Heart left ventricle (tissue), 16 donors: Measurements from ENCODE around the gene CFAP77. TPM values are rescaled to one million over a fixed set of nuclear protein-coding genes. Genes with fewer than 3 reads are reported as not detected.

Experiments used
- ATAC-seq, 4 donors: fragments of 200-7000 bp; cut with Tn5 transposase; one replicate each; pipeline ENCODE4 v1.9.1; 2020 to 2022; ENCODE audit warnings: moderate library complexity in 4 of 4, mild to moderate bottlenecking in 3 of 4, moderate number of reproducible peaks in 1 of 4
- DNase-seq, 5 donors: peaks; one replicate each; pipeline ENCODE4 v3.0.0-alpha.2; 2020
- H3K27ac ChIP-seq, 12 donors: fragments of 200-600 bp; sonication (generic) in 4 of 12; one replicate each; pipeline versions ENCODE4 v1.5.0 to v1.8.0; 2016 to 2022; ENCODE audit warnings: mild to moderate bottlenecking in 2 of 12
- H3K27me3 ChIP-seq, 9 donors: fragments of 200-600 bp; sonication (generic) in 2 of 9; one replicate each; pipeline versions ENCODE4 v1.5.1 to v1.8.0; 2016 to 2022; ENCODE audit warnings: mild to moderate bottlenecking in 3 of 9
- H3K36me3 ChIP-seq, 9 donors: fragments of 200-600 bp; sonication (generic) in 2 of 9; one replicate each; pipeline versions ENCODE4 v1.5.0 to v1.8.0; 2018 to 2022; ENCODE audit warnings: mild to moderate bottlenecking in 2 of 9
- H3K4me1 ChIP-seq, 12 donors: fragments of 200-600 bp; sonication (generic) in 4 of 12; one replicate each; pipeline versions ENCODE4 v1.5.0 to v1.8.0; 2016 to 2022; ENCODE audit warnings: mild to moderate bottlenecking in 3 of 12
- H3K4me3 ChIP-seq, 12 donors: fragments of 200-600 bp; sonication (generic) in 4 of 12; one replicate each; pipeline versions ENCODE4 v1.5.0 to v1.8.0; 2017 to 2022; ENCODE audit warnings: mild to moderate bottlenecking in 9 of 12, moderate library complexity in 4 of 12
- H3K9me3 ChIP-seq, 12 donors: fragments of 200-600 bp; sonication (generic) in 4 of 12; one replicate each; pipeline versions ENCODE4 v1.5.0 to v1.8.0; 2016 to 2022; ENCODE audit warnings: mild to moderate bottlenecking in 1 of 12
- CTCF ChIP-seq, 12 donors: fragments of 200-600 bp; sonication (generic) in 4 of 12; IDR thresholded peaks; one replicate each; pipeline versions ENCODE4 v1.5.0 to v1.8.0; 2018 to 2022; ENCODE audit warnings: antibody characterized with exemption in 12 of 12, mild to moderate bottlenecking in 5 of 12
- POLR2A ChIP-seq, 2 donors: fragments of 450-650 bp; IDR thresholded peaks; one replicate each; pipeline ENCODE4 v1.6.1; 2017; ENCODE audit warnings: antibody characterized with exemption in 2 of 2, mild to moderate bottlenecking in 2 of 2, moderate library complexity in 2 of 2
- WGBS, 4 donors: extraction: QIAGEN DNeasy Blood & Tissue Kit in 2 of 4; methylation state at CpG; one replicate each; pipeline versions ENCODE4 v1.1.5 to v1.1.7; 2013 to 2018; 5-methylcytosine and 5-hydroxymethylcytosine counted together
- intact Hi-C, 10 donors: fragments of 100-400 bp; cut with DNase I; formaldehyde crosslinking; loops; one replicate each; pipeline versions ENCODE4 v1.11.1 to v1.14.2; 2022
- polyA plus RNA-seq, 2 donors: library from polyadenylated mRNA; stranded (reverse); fragments of 200-250 nt; gene quantifications; one replicate each; pipeline ENCODE4 v1.2.3, GENCODE V29; 2013
- total RNA-seq, 9 donors: library from RNA; depleted of rRNA in 2 of 9; stranded (reverse); fragments of >200 nt in 2 of 9; fragmentation: NEBNext Ultra II Directional in 3 of 9; extraction: Animal tissue kit (Norgen Biotek cat#: 25700) in 3 of 9; gene quantifications; one replicate each; pipeline versions ENCODE4 v1.1.0 to v1.2.4, GENCODE V29; 2016 to 2023
- donor health status: ischemic (EF 13 %, LVEDD 7.1; RV severe dilation, severe dysfunction).
- donor health status: healthy with polysubstance abuse.
- donor health status: DM: no; HTN: yes; CAD: no.
- donor health status: DM: no; HTN: no; CAD: no.
- donor health status: ischemic (EF 25% LVEDD 6.9; RV normal size, moderate dysfunction).
- donor health status: ischemic (EF 25% LVEDD 5.7; RV mildly dilated, moderate dysfunction).
- donor health status: healthy.
- donor health status: DM: yes; HTN: yes; CAD: no.
- donor health status: ischemic (EF 35%, LVEDD 5.7; RV mildly dilated, moderate dysfunction).
- donor health status: nonischemic (EF 11% LVEDD 7.7; RV severe dilation, severe dysfunction).
- donor health status: DM: yes; HTN: yes; CAD: no.
- donor health status: PGD.
- donor health status: ischemic (EF 29% LVEDD 5.4; RV normal size, mild dysfunction).
- donor health status: nonischemic (EF 23%, LVEDD 6.1; RV moderate dilation, normal function).

Gene CFAP77
- total and polyA plus RNA-seq, 11 donors: 1.3 to 6.8 (median 2.2) TPM

GRCh38 chr9:132499251-132499650 is 89.2 kb downstream of the CFAP77 start:
- intact Hi-C loops: no loop called here
- no peaks in the 10 kb centered on the region for H3K36me3 ChIP-seq
- H3K27ac ChIP-seq: no peak overlapping the region
- TF ChIP-seq POLR2A (IDR thresholded peaks at IDR 0.05) (no peak), CTCF (IDR thresholded peaks at IDR 0.05) (no peak)
- H3K9me3 ChIP-seq: peaks cover 0 to 4% (median 0%) of the 10 kb centered on the region in 12 donors
- DNase-seq (no peak), ATAC-seq (no peak)
- H3K4me3 ChIP-seq: no peak overlapping the region
- H3K27me3 ChIP-seq: peaks cover 0 to 25% (median 3%) of the 10 kb centered on the region in 9 donors
- 88 to 91% (median 89%) methylated on average over 19 to 23 of the region's 23 CpGs for WGBS, 4 donors
- H3K4me1 ChIP-seq: no peaks in the 10 kb centered on the region

- Histone ChIP-seq H3K4me1 (no peaks in the 10 kb centered on the region), H3K27ac (no peak overlapping the region), H3K27me3 (peaks cover 0 to 33% (median 3%) of the 10 kb centered on the region in 9 donors), H3K36me3 (no peaks in the 10 kb centered on the region), H3K4me3 (no peak overlapping the region), H3K9me3 (no peaks in the 10 kb centered on the region)
- TF ChIP-seq CTCF (IDR thresholded peaks at IDR 0.05) (no peak), POLR2A (IDR thresholded peaks at IDR 0.05) (no peak)
- intact Hi-C loops: loop anchor here in 3 of 10 donors (10.0 kb wide), 3 partner anchors 85 to 475 kb away; partner anchors contain the start of genes CFAP77 (in 1 of the 3) and GFI1B (in 1 of the 3)
- ATAC-seq (no peak), DNase-seq (no peak)
- WGBS, 4 donors: 78 to 86% (median 82%) methylated on average over 7 of the region's 7 CpGs
These were observed 90.2 kb downstream of the CFAP77 start for GRCh38 chr9:132500193-132500592.

GRCh38 chr9:132502480-132502879 is 92.5 kb downstream of the CFAP77 start:
- Histone ChIP-seq H3K4me3 (no peak overlapping the region), H3K27ac (no peak overlapping the region), H3K36me3 (no peaks in the 10 kb centered on the region), H3K4me1 (peaks cover 0 to under 1% (median 0%) of the 10 kb centered on the region in 12 donors), H3K27me3 (peaks cover 0 to 39% (median 8%) of the 10 kb centered on the region in 9 donors), H3K9me3 (no peaks in the 10 kb centered on the region)
- 91 to 93% (median 91%) methylated on average over 12 of the region's 12 CpGs for WGBS, 4 donors
- intact Hi-C loops: loop anchor here in 3 of 10 donors (10.0 kb wide), 3 partner anchors 88 to 472 kb away; partner anchors contain the start of genes CFAP77 (in 1 of the 3) and GFI1B (in 1 of the 3)
- DNase-seq: no peak
- no peak for TF ChIP-seq CTCF (IDR thresholded peaks at IDR 0.05)
- no peak for TF ChIP-seq POLR2A (IDR thresholded peaks at IDR 0.05)
- no peak for ATAC-seq

GRCh38 chr9:132503116-132503515 is 93.1 kb downstream of the CFAP77 start:
- H3K36me3 ChIP-seq: no peaks in the 10 kb centered on the region
- ATAC-seq (no peak), DNase-seq (no peak)
- intact Hi-C loops: loop anchor here in 3 of 10 donors (10.0 kb wide), 3 partner anchors 88 to 472 kb away; partner anchors contain the start of genes CFAP77 (in 1 of the 3) and GFI1B (in 1 of the 3)
- no peak for TF ChIP-seq POLR2A (IDR thresholded peaks at IDR 0.05)
- no peak for TF ChIP-seq CTCF (IDR thresholded peaks at IDR 0.05)
- H3K9me3 ChIP-seq: no peaks in the 10 kb centered on the region
- no peak overlapping the region for H3K4me3 ChIP-seq
- no peak overlapping the region for H3K27ac ChIP-seq
- H3K4me1 ChIP-seq: peaks cover 0 to 4% (median 0%) of the 10 kb centered on the region in 12 donors
- H3K27me3 ChIP-seq: peaks cover 0 to 39% (median 8%) of the 10 kb centered on the region in 9 donors
- 73 to 84% (median 78%) methylated on average over 6 of the region's 6 CpGs for WGBS, 4 donors
